Esophagus muscularis mucosa (tissue), 4 donors: ENCODE data around the gene TCF7L2. TPM values are rescaled to one million over a fixed set of nuclear protein-coding genes. Genes with fewer than 3 reads are reported as not detected.
A peak's percentile ranks its signal among the peaks of the same experiment; 100 is the strongest.

Experiments
- DNase-seq: peaks from one replicate; pipeline ENCODE4 v3.0.0-alpha.2; 2017; ENCODE audit errors: extremely low spot score
- H3K27ac ChIP-seq, 4 donors: fragments of 200-600 bp; sonication (generic); replicated peaks in 1 of 4; 1 replicate in 3 of 4; 2 replicates in 1 of 4; pipeline ENCODE4 v1.5.1; 2016 to 2019; ENCODE audit warnings: mild to moderate bottlenecking in 1 of 4
- H3K27me3 ChIP-seq, 4 donors: fragments of 200-600 bp; sonication (generic); one replicate each; pipeline versions ENCODE4 v1.5.1 to v1.6.0; 2016 to 2019
- H3K36me3 ChIP-seq, 4 donors: fragments of 200-600 bp; sonication (generic); one replicate each; pipeline ENCODE4 v1.5.1; 2016 to 2019
- H3K4me1 ChIP-seq, 4 donors: fragments of 200-600 bp; sonication (generic); one replicate each; pipeline ENCODE4 v1.5.1; 2016 to 2019
- H3K4me3 ChIP-seq, 4 donors: fragments of 200-600 bp; sonication (generic); 1 replicate in 2 of 4; 2 replicates in 2 of 4; pipeline ENCODE4 v1.5.1; 2016 to 2019; ENCODE audit warnings: mild to moderate bottlenecking in 4 of 4, moderate library complexity in 1 of 4
- H3K9me3 ChIP-seq, 4 donors: fragments of 200-600 bp; sonication (generic); 1 replicate in 3 of 4; 2 replicates in 1 of 4; pipeline ENCODE4 v1.5.1; 2016 to 2019
- CTCF ChIP-seq, 3 experiments: fragments of 200-600 bp in 2 of 3; fragments of 450-650 bp in 1 of 3; sonication (generic) in 2 of 3; IDR thresholded peaks; one replicate each; pipeline ENCODE4 v1.5.1; 2017 to 2019; ENCODE audit warnings: antibody characterized with exemption in 3 of 3, mild to moderate bottlenecking in 2 of 3, moderate library complexity in 1 of 3
- EP300 ChIP-seq: sonication (generic); formaldehyde crosslinking; IDR thresholded peaks from one replicate; pipeline ENCODE4 v1.6.1; 2017; ENCODE audit warnings: antibody characterized with exemption
- POLR2A ChIP-seq: fragments of 450-650 bp; IDR thresholded peaks from one replicate; pipeline ENCODE4 v1.6.1; 2017; ENCODE audit warnings: antibody characterized with exemption, moderate library complexity, mild to moderate bottlenecking, low read depth
- POLR2AphosphoS5 ChIP-seq, 2 donors: sonication (generic); formaldehyde crosslinking; IDR thresholded peaks; one replicate each; pipeline ENCODE4 v1.6.1; 2017; ENCODE audit warnings: antibody characterized with exemption in 2 of 2
- WGBS: methylation state at CpG from one replicate; pipeline ENCODE4 v1.1.5; 2018; 5-methylcytosine and 5-hydroxymethylcytosine counted together
- intact Hi-C: fragments of 100-400 bp; cut with DNase I; formaldehyde crosslinking; loops from one replicate; pipeline ENCODE4 v1.15.1; 2023
- total RNA-seq, 4 donors: library from RNA; depleted of rRNA; stranded (reverse); fragments of >200 nt; gene quantifications; one replicate each; pipeline versions ENCODE4 v1.1.0 to v1.2.1, GENCODE V29; 2016

The TCF7L2 gene
- total RNA-seq, 4 donors from 2014 or later: 7.8 to 24.1 (median 19.2) TPM

DNA sequence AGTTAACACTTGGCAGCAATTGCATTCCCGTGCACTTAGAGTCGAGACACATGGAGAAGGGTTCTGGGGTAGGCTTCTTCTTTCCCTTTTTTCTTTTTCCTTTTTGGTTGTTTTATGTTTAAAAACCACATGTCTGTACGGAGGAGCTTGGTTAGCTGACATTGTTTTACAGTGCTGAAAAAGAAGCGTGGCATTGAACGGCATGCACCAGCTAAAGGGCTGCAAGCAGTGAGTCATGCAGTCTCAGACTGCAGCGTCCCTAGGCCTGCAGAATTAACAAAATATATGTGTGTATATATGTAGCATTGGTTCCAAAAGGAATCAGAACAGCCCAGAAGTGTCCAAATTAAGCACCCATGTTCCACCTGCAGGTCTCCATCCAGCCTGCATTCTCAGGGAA is 211.0 kb downstream of the TCF7L2 start:
- H3K9me3 ChIP-seq: no peaks in the 10 kb centered on the region
- no peak overlapping the region for H3K27ac ChIP-seq
- no peaks in the 10 kb centered on the region for H3K27me3 ChIP-seq
- no peak for DNase-seq
- 93% methylated on average over 6 of the region's 6 CpGs for WGBS
- H3K4me3 ChIP-seq: no peak overlapping the region
- no peak for TF ChIP-seq POLR2A
- no peak for TF ChIP-seq CTCF (IDR thresholded peaks at IDR 0.05)
- no peak for TF ChIP-seq POLR2AphosphoS5 (IDR thresholded peaks at IDR 0.05)
- no peak for TF ChIP-seq EP300
- H3K4me1 ChIP-seq: peaks cover 0 to 25% (median 17%) of the 10 kb centered on the region in 4 donors
- intact Hi-C loops: no loop called here
- peaks cover 23 to 66% (median 57%) of the 10 kb centered on the region in 4 donors for H3K36me3 ChIP-seq

DNA sequence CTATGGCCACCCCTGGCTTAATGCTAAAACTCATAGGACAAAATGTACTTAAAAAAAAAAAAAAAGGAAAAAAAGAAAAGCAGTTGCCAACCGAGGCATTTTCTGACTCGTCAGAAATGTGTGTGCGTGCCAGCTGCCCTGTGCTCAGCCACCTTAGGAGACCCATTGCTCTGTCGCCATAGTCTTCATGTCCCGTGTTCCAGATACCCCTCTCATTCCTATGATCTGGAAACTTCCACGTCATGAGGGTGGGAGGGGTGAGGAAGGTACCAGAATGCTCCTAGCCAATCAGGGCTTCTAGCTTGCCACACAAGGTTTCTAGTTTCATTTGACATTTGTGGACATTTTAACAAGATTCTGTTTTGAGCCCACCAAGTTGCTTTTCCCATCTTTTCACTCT is 212.9 kb downstream of the TCF7L2 start:
- no peak overlapping the region for H3K4me3 ChIP-seq
- intact Hi-C loops: no loop called here
- DNase-seq: no peak
- 73% methylated on average over 6 of the region's 6 CpGs for WGBS
- H3K27ac ChIP-seq: peak overlapping the region in 1 of 4 donors; percentile 26
- H3K9me3 ChIP-seq: no peaks in the 10 kb centered on the region
- TF ChIP-seq CTCF (IDR thresholded peaks at IDR 0.05): no peak
- no peak for TF ChIP-seq EP300
- no peak for TF ChIP-seq POLR2A
- no peak for TF ChIP-seq POLR2AphosphoS5 (IDR thresholded peaks at IDR 0.05)
- peaks cover 0 to 23% (median 15%) of the 10 kb centered on the region in 4 donors for H3K4me1 ChIP-seq
- H3K27me3 ChIP-seq: no peaks in the 10 kb centered on the region
- peaks cover 19 to 51% (median 43%) of the 10 kb centered on the region in 4 donors for H3K36me3 ChIP-seq

- 82% methylated on average over 20 of the region's 20 CpGs for WGBS
- DNase-seq: no peak
- H3K27ac ChIP-seq: no peak overlapping the region
- no peaks in the 10 kb centered on the region for H3K9me3 ChIP-seq
- peaks cover 0 to 19% (median 13%) of the 10 kb centered on the region in 4 donors for H3K4me1 ChIP-seq
- TF ChIP-seq CTCF (IDR thresholded peaks at IDR 0.05): no peak
- TF ChIP-seq POLR2A: no peak
- TF ChIP-seq POLR2AphosphoS5 (IDR thresholded peaks at IDR 0.05): no peak
- intact Hi-C loops: no loop called here
- peaks cover 14 to 46% (median 28%) of the 10 kb centered on the region in 4 donors for H3K36me3 ChIP-seq
- H3K4me3 ChIP-seq: no peak overlapping the region
- H3K27me3 ChIP-seq: no peaks in the 10 kb centered on the region
Observed at GRCh38 chr10:113165673-113166072, 215.6 kb downstream of the TCF7L2 start.

- Histone ChIP-seq H3K36me3 (peaks cover 2 to 32% (median 16%) of the 10 kb centered on the region in 4 donors), H3K27ac (no peak overlapping the region), H3K9me3 (no peaks in the 10 kb centered on the region), H3K27me3 (no peaks in the 10 kb centered on the region), H3K4me3 (no peak overlapping the region), H3K4me1 (peaks cover 0 to 12% (median 10%) of the 10 kb centered on the region in 4 donors)
- WGBS: 68% methylated on average over 5 of the region's 5 CpGs
- TF ChIP-seq POLR2A: no peak
- no peak for TF ChIP-seq EP300
- no peak for TF ChIP-seq CTCF (IDR thresholded peaks at IDR 0.05)
- no peak for DNase-seq
- intact Hi-C loops: no loop called here
Observed at GRCh38 chr10:113167702-113168101, 217.7 kb downstream of the TCF7L2 start.

DNA sequence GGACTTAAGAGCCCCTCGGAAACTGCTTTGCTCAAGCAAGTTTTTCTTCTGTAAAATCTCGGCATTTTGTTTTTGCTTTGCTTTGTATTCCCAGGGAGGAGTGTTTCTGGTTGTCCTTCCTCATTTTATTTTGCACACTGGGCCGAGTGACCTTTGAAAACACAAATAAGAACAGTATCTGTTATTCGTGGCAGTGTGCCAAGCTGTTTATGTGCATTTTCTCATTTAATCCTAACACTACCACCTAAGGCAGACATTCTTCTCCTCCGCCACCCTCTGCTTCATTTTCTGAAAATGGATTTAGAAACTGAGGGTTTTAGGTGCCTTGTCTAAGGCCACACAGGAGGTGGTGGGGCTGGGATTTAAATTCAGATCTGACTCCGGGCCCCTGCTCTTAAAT is 218.5 kb downstream of the TCF7L2 start:
- Histone ChIP-seq H3K9me3 (no peaks in the 10 kb centered on the region), H3K36me3 (peaks cover 2 to 32% (median 14%) of the 10 kb centered on the region in 4 donors), H3K4me3 (no peak overlapping the region), H3K4me1 (peaks cover 0 to 3% (median 1%) of the 10 kb centered on the region in 4 donors), H3K27ac (no peak overlapping the region), H3K27me3 (no peaks in the 10 kb centered on the region)
- TF ChIP-seq EP300 (no peak), CTCF (IDR thresholded peaks at IDR 0.05) (no peak), POLR2A (no peak), POLR2AphosphoS5 (IDR thresholded peaks at IDR 0.05) (no peak)
- 73% methylated on average over 6 of the region's 6 CpGs for WGBS
- intact Hi-C loops: no loop called here
- DNase-seq: no peak
